ENCODE results near the gene GHRL. TPM values are rescaled to one million over a fixed set of nuclear protein-coding genes. Genes with fewer than 3 reads are reported as not detected.

GHRL gene
- 0.30 TPM for total RNA-seq

GRCh38 chr3:10292505-10293419 lies at the start of gene GHRL:
Gene GHRL, minus strand, starts transcription at chr3:10292947. Its CDS starts 2,767 bp downstream, at chr3:10290180.
- DNase-seq (ENCODE audit: low spot score), result no peak
- no peak for ATAC-seq

GRCh38 chr3:10341901-10342398 lies 49.2 kb upstream of the GHRL start:
- ATAC-seq, result no peak
- DNase-seq (ENCODE audit: low spot score), result no peak

GRCh38 chr3:10340476-10340875 lies 47.7 kb upstream of the GHRL start:
- DNase-seq (ENCODE audit: low spot score) (no peak), ATAC-seq (no peak)

GRCh38 chr3:10340046-10340445 lies 47.3 kb upstream of the GHRL start:
- no peak for ATAC-seq
- no peak for DNase-seq (ENCODE audit: low spot score)

- no peak for DNase-seq (ENCODE audit: low spot score)
- no peak for ATAC-seq
Observed at GRCh38 chr3:10339376-10339955, 46.7 kb upstream of the GHRL start.

- DNase-seq (ENCODE audit: low spot score), result no peak
- ATAC-seq, result no peak
Observed at GRCh38 chr3:10338591-10339353, 46.0 kb upstream of the GHRL start.

- ATAC-seq, result no peak
- no peak for DNase-seq (ENCODE audit: low spot score)
Observed at GRCh38 chr3:10338164-10338470, 45.4 kb upstream of the GHRL start.

GRCh38 chr3:10337323-10338163 lies 44.8 kb upstream of the GHRL start:
- DNase-seq (ENCODE audit: low spot score), result no peak
- no peak for ATAC-seq

GRCh38 chr3:10336761-10337160 lies 44.0 kb upstream of the GHRL start:
- DNase-seq (ENCODE audit: low spot score), result no peak
- ATAC-seq, result no peak

- DNase-seq (ENCODE audit: low spot score), result no peak
- no peak for ATAC-seq
Observed at GRCh38 chr3:10335871-10336622, 43.3 kb upstream of the GHRL start.

GRCh38 chr3:10335190-10335738 lies 42.5 kb upstream of the GHRL start:
- DNase-seq (ENCODE audit: low spot score), result no peak
- no peak for ATAC-seq

GRCh38 chr3:10334459-10334858 lies 41.7 kb upstream of the GHRL start:
- ATAC-seq (no peak), DNase-seq (ENCODE audit: low spot score) (no peak)

- DNase-seq (ENCODE audit: low spot score), result no peak
- ATAC-seq, result no peak
Observed at GRCh38 chr3:10334042-10334441, 41.3 kb upstream of the GHRL start.

- DNase-seq (ENCODE audit: low spot score), result no peak
- ATAC-seq, result no peak
Observed at GRCh38 chr3:10333349-10333650, 40.6 kb upstream of the GHRL start.

GRCh38 chr3:10332481-10333348 lies 40.0 kb upstream of the GHRL start:
- DNase-seq (ENCODE audit: low spot score), result no peak
- ATAC-seq, result no peak

- no peak for DNase-seq (ENCODE audit: low spot score)
Observed at GRCh38 chr3:10331320-10331719, 38.6 kb upstream of the GHRL start.

GRCh38 chr3:10330319-10330718 lies 37.6 kb upstream of the GHRL start:
- DNase-seq (ENCODE audit: low spot score) (no peak), ATAC-seq (no peak)

More at GRCh38 chr3:10331320-10331719, 38.6 kb upstream of the GHRL start:
- ATAC-seq, result no peak

GRCh38 chr3:10329495-10330015 lies 36.8 kb upstream of the GHRL start:
- ATAC-seq (no peak), DNase-seq (ENCODE audit: low spot score) (no peak)

Measured in left lobe of liver (tissue), 2 donors.